GM19372 (cell line): Measurements from ENCODE around the gene GPANK1.

Source experiments
- ATAC-seq: cut with Tn5 transposase; IDR thresholded peaks from one replicate; pipeline ENCODE4 v1.9.1; 2021; ENCODE audit warnings: mild to moderate bottlenecking, low read depth, moderate library complexity; ENCODE audit not compliant: unreplicated experiment

GPANK1 gene

DNA sequence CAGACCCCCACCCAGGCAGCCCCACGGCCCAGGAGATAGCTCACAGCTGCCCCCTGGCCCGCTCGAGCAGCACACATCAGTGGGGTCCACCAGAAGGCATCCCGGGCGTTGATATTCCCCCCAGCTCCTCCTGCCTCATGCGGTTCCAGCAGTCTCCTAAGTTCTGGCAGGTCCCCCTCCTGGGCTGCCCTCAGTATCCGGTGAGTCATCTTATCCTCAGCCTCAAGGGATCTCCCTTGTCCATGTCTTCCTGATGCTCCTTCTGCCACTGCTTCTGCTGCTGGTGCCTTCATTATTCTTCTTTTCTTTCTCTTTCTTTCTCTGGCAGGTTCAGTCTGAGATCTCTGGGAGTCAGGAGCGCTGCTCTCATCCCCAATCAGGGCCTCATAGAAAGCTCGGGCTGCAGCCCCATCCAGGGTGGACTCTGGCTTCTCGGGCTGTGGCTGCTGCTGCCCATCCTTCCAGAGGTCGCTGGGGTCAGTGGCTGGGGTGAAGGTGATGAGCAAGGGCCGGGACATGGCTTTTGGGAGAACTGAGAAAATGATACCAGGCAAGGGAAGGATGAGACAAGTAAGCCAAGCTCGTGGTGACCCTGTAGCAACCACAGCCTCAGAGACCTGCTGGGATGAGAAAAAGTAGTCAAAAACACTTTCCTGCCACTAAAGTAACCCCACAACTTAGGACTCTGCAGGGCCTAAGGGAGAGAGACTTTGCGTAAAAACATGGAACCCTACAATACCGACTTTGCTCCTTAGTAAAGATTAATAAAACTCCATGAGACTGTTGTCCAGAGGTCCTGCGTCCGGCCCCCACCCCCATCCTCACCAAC is 622 bp downstream of the GPANK1 start:
- ATAC-seq, result no peak

DNA sequence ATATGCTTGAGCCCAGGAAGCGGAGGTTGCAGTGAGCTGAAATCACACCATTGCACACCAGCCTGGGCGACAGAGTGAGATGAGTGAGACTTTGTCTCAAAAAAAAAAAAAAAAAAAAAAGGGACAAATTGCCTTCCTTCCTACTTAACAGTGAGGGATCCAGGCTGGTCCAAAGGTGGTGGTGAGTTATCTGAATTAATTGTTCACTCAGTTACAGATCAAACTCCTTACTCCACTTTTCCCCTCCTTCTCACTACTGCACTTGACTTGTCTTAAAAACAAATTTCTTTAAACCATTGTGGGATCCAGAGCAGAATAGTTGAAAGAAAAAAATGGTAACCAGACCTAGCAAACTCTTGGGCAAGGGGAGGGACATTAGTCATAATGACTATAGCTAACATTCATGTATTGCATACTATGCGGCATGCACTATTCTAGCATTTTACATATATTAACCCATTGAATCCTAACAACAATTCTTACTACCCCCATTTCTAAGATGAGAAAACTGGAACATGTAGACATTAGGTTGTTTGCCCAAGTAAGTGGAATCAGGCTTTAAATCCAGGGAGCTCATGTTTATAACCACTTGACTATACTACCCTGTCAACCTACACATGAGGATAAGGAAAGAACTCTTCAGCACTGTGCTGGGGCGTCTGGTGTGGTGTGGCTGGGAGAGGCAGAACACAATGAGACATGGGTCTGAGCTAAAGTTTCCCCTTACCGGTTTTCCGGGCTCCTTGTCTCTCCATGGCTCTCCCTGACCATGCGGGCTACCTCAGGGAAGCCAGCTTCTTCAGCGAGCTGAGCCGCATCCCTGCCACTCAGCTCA is 1.5 kb downstream of the GPANK1 start:
- no peak for ATAC-seq

DNA sequence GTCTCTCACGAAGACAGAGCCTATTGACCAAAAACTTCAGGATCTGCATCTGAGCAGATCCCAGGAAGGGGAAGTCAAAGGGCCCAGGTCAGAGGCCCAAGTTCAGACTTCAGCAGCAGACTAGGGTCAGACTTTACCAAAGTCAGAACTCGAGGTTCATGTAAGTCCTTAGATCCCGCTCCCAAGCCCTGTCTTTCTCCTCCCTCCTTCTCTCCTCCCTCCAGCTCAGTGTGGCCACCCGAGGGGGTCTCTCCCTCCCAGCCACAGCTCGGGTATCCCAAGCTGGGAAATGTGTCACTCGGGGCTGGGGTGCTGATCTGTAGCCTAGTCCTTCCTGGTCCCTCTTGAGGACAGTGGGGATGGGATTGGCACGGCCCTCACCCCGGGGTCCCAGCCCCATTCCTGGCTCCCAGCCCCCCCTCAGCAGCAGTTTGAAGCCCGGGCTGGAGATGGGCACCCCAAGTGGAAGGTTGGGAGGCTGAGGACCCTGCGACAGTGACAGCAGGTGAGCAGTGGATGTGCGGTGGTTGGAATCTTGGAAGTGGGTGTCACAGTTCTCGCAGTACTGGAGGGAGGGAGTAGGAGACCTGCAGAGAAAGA is 2.6 kb downstream of the GPANK1 start:
- ATAC-seq, result no peak

DNA sequence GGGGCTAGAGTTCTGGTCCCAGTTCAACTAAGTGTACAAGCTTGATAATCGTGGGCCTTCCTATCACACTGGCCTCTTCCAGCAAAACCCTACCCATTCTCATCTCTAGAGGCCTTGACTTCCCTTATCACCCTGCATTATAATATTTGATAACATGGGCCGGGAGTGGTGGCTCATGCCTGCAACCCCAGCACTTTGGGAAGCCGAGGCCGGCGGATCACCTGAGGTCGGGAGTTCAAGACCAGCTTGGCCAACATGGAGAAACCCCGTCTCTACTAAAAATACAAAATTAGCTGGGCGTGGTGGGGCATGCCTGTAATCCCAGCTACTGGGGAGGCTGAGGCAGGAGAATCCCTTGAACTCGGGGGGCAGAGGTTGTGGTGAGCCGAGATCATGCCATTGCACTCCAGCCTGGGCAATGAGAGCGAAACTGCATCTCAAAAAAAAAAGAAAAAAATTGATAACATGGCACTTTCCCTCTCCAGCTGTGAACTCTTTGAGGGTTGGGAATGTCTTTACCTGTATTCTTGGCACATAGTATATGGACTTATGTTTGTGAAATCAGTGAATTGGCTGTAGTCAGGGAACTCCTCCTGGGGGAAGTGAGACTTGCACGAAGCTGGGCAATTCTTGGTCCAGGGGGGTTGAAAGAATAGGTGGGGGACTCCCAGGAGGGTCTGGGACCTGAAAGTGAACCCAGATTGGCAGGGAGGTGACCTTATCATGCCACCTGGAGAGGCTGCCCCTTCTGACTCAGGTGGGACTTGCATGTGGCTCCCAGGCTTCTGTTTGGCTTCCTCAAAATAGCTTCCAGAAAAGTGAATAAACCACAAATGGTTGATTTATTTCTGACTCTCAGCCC is 3.3 kb downstream of the GPANK1 start:
- ATAC-seq, result no peak

DNA sequence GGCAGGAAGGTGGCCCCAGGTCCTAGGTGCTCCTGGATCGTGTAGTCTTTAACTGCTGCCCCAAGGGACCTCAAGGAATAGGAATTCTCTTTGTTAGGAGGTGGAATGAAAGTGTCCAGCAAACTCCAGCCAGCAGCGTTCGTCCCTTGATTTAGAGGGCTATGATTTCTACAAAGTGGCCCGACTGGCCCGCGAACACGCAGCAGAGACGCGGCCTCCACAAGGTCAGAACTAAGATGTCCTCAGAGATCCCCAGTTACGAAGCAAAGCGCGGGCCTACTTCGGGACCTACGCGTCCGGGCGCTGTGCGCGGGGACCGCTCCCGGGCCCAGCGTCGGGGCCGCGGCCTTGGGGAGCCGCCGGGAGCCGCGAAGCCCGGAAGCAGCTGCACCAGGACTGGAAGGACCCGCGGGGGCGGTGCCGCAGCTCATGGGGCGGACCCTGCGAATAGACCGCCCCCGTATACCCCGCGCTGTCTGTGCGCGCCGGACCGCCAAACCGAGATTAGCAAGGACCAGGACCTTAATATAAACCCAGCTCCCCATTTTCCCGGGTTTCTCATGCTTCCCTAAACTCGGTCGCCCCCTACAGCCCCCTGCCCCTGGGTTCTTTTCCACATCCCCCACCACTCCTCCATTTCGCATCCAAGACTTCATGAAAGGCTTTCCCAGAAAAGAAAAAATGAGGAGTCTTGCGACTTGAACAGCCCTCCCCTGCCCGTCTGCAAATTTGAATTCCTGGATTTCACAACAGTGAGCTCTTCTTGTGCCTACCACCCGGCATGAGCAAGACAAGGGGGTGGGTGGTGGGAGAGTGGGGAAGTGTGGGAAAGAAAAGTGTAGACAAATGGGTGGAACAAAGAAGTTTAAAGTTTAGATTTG is 4.2 kb downstream of the GPANK1 start, which contains the start of gene C6orf47:
TSS of gene C6orf47 (minus strand) at position 398 of the 881 bp plus-strand sequence. CDS start 831 bp downstream, outside the sequence.
- peak; percentile 50 for ATAC-seq

DNA sequence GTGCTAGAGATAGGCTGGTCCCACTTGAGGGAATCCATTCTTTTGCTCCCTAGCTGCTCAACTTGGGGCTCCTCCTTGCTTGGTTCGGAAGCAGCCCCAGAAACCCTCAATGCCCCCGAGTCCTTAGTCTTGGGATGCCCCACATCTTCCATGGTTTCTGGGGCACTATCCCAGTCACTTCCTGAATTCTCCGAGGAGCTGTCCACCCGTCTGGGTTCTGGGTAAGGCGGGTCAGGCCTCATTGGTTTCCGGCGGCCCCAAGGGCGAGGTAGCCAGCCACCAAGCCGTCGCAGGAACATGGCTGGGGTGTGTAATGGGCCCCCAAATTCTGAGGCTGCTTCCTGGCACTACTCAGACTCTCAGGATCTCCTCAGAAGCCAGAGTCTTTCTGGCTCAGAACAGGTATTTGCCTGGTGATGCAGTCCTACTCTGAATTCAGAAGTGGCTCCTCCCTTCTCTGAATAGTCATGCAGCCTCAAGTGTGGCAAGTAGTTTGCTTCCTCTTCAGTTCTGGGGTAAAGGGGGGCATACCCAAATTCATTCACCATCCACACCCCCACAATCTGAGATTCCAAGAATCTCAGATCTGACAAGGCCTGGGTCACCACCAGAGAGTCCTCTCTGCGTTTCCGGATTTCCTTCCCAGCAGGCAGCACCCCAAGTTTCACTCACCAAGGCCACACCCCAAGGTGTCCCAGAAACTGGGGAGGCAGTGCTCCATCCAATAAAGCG is 5.0 kb downstream of the GPANK1 start:
- peak; percentile 5 for ATAC-seq

DNA sequence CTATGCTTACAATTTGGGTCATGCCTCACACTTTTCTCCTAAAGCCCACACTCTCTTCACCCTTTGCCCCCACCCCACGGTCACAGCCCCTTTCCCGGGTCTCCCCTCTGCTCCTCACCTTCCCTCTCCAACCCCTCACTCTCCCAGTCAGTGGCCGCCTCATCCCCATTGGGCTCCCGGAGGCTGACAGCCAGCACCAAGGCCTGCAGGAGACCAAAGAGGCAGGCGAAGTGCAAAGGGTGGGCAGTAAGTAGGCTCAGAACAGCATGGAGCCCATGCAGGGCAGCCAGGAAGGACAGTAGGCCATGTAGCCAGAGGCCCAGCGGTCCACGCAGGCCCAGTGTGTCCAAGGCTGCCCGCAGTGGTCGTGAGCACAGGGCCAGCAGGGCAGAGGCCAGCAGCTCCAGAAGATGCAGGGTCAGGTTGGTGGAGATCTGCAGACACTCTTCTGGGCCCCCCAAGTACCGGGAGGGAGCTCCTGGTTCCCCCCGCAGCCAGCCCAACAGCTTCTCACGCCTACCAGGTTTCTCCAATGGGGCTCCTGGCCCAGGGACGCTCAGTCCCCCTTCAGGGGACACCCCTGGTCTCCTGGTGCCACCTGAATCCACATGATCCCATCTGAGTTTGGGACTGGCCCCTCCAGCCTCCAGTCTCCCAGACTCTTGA is 5.7 kb downstream of the GPANK1 start:
- no peak for ATAC-seq

DNA sequence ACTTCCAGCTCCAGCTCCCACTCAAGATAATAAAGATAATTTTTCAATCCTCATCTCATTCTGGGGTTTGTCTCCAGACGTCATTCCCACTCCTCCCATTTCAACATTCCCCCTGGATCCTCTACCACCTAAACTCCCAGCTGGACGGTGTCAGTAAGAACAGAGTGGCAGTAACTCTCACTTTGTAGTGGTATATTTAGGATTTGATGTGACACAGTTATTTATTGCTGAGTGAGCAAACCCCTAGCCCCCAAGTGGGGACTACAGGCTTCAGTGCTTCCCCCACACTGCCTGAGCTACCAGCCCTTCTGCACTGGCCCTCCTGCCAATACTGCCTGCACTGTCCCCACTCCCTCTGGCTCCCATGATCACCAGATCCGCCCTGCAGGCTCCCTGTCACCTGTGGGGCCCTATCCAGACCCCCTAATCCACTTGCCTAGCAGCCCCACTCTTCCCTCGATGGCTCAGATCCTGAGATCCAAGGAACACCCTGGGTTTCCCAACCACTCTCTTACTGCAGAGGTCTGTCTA is 6.6 kb downstream of the GPANK1 start:
- no peak for ATAC-seq

DNA sequence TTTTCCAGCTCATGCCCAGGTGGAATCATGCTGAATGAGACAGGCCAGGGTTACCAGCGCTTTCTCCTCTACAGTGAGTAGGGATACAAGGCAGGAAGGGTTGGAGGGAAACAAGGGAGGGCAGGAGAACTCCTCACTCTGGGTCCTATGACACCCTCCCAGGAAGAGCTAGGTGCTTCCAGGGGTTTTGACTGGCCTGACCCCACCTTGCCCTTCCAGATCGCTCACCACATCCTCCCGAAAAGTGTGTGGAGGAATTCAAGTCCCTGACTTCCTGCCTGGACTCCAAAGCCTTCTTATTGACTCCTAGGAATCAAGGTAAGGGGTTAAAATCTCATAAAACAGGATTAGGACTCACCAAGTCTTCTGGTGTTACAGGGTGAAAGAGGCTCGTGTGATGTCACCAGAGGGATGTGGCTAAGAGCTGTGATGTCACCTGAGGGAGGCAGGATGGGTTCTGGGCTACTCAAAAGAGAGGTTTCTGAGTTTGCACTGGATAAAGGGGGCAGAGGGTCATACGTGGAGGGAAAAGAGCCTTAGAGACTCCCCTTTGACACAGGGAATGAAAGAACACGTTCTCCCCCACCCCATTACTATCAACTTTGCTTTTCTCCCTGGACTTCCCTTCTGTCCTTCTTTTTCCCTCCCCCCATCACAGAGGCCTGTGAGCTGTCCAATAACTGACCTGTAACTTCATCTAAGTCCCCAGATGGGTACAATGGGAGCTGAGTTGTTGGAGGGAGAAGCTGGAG is 7.2 kb downstream of the GPANK1 start:
- ATAC-seq, result no peak

DNA sequence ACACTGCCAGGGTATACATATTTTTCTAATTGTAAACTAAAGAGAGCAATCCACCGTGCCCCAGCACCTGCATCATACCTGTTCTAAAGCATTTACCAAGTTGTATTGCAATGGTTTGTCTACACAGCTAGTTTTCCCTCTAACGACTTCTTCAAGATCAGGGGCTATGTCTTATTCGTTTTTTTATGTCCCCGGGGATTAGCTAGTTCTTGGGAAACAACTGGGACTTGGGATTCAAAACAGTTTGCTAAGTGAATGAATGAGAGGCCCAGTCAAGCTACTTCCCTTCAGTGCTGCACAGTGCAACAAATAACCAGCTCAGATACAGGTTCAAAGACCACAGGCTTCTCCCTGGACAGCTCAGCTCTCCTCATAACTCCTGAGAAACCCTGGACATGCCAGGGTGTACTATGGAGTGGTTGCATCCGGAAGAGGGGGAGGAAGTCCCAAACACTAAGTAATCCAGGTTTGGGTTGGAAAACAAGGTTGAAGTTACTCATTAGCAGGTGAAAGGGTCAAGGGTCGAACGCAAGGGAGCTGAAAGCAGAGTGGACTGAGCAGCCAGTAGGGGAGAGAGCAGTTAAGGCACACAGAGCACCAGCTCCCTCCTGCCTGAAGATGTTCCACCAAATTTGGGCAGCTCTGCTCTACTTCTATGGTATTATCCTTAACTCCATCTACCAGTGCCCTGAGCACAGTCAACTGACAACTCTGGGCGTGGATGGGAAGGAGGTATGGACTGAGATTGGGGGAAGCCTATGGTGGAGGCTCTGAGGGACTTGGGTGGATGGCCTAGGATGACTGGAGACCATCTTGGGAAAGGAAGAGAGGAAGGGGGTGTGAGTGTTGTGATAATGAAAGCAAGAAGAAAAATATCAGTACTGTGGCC is 9.2 kb downstream of the GPANK1 start, which contains the start of gene APOM:
TSS of gene APOM (plus strand) at position 546 of the 889 bp plus-strand sequence. CDS start at position 619, 73 bp downstream.
- no peak for ATAC-seq

DNA sequence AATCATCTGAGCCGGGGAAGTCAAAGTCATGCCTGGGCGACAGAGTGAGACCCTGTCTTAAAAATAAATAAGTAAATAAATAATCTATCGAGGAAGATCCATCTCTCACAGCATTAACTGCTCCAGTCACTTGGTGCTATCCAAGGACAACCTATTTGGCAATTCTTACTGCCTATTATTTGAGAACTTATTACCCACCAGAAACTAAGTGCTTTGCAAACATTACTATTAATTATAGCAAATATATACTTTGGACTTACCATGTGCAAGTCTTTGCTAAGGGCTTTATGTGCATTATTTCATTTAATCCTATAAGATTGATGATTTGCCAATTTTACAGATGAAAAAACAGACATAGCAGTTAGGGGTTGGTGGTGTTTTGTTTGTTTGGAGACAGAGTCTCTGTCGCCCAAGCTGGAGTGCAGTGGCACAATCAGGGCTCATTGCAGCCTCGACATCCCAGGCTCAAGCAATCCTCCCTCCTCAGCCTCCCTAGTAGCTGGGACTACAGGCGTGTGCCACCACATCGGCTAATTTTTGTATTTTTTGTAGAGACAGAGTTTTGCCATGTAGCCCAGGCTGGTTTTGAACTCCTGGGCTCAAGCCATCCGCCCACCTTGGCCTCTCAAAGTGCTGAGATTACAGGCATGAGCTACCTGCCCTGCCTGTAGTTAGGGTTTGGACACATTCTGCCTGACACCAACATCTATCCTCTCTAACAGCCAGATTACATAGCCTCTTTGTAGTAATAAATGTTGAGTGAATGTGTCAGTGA is 10.0 kb downstream of the GPANK1 start:
- no peak for ATAC-seq

DNA sequence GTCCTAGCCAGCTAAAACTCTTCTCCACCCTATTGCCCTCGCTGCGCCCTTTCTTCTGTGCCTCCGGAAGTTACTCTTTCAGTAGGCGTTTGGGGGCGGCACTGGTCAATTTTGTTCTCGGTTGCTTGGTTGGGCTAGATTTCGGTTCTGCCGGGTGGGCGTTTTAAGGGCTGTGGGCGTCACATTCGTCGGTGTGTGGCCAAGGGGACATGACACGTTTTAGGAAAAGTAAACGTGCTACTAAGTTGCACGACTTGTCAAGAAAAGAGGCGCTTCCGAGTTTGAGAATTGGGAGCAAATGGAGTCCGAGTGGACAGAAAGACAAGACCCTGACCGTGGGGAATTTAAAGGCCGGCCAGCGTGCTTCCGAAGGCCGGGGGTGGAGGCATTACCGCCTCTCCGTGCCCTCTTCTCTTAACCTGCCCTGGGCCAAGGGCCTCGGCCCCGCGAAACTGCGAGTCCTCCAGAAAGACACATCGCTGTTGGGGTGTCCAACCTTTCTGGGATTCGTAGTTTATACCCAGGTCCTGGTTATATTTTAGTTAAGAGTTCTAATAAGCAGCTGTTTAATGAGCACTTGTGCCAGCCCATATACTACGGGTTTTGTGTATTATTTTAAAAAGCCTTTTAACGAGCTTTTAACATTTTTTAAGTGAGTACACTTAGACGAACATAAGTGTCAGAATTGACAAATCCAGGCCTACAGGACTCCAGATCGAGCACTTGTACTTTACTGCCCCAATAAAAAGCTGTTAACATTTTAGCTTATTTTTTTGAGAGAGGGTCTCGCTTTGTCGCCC is 11.7 kb downstream of the GPANK1 start:
- ATAC-seq, result peak; percentile 52

DNA sequence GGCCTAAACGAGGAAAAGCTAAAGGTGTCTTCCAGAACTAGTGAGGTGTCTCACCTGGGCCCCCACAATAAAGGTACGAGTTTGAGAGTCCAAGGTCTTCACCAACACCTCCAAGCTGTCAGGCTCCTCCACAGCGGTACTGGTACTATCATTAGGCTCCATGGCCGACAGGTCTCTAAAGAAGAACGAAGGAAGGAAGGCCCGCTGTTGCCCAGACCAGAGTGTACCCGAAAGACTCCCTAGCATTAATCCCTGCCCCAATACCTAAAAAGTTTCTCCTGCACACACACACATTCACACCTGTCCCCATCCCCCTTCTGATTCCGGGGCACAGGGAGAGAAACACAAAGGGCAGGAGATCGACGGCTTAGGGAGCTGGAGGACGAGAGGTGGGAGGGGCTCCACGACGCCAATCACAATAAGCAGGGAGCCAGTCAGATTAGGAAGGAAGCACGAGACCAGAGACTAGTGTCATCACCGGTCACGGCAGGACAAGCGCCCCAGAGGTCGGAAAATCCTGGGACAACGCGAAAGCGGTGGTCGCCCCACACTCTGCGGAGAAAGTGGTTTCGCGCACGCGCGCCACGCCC is 13.1 kb downstream of the GPANK1 start:
- ATAC-seq, result no peak

DNA sequence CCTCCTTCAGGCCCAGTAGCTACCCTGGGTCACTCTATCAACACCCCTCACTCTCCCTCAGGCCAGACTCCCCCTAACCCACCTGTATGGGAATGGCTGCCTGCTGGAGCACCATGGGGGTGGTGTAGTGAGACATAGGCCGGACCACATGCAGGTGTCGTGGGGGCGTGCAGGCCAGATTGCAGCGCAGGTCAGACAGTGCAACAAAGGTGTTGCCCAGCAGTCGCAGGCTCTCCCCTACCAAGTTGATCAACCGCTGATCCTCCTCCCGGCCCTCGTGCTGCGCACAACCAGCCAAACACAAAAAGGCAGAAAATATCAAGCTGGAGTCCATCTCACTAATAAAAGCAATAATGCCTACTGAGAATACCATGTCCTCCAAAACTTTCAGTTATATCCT is 19.5 kb downstream of the GPANK1 start:
- no peak for ATAC-seq
